NAMALWA (cell line): ENCODE data around the gene NLRC5.

ENCODE experiments used
- DNase-seq: peaks from one replicate; pipeline ENCODE4 v3.0.0-alpha.2; 2015; ENCODE audit warnings: low spot score

The NLRC5 gene, protein sequence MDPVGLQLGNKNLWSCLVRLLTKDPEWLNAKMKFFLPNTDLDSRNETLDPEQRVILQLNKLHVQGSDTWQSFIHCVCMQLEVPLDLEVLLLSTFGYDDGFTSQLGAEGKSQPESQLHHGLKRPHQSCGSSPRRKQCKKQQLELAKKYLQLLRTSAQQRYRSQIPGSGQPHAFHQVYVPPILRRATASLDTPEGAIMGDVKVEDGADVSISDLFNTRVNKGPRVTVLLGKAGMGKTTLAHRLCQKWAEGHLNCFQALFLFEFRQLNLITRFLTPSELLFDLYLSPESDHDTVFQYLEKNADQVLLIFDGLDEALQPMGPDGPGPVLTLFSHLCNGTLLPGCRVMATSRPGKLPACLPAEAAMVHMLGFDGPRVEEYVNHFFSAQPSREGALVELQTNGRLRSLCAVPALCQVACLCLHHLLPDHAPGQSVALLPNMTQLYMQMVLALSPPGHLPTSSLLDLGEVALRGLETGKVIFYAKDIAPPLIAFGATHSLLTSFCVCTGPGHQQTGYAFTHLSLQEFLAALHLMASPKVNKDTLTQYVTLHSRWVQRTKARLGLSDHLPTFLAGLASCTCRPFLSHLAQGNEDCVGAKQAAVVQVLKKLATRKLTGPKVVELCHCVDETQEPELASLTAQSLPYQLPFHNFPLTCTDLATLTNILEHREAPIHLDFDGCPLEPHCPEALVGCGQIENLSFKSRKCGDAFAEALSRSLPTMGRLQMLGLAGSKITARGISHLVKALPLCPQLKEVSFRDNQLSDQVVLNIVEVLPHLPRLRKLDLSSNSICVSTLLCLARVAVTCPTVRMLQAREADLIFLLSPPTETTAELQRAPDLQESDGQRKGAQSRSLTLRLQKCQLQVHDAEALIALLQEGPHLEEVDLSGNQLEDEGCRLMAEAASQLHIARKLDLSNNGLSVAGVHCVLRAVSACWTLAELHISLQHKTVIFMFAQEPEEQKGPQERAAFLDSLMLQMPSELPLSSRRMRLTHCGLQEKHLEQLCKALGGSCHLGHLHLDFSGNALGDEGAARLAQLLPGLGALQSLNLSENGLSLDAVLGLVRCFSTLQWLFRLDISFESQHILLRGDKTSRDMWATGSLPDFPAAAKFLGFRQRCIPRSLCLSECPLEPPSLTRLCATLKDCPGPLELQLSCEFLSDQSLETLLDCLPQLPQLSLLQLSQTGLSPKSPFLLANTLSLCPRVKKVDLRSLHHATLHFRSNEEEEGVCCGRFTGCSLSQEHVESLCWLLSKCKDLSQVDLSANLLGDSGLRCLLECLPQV (N-terminal part only)

DNA sequence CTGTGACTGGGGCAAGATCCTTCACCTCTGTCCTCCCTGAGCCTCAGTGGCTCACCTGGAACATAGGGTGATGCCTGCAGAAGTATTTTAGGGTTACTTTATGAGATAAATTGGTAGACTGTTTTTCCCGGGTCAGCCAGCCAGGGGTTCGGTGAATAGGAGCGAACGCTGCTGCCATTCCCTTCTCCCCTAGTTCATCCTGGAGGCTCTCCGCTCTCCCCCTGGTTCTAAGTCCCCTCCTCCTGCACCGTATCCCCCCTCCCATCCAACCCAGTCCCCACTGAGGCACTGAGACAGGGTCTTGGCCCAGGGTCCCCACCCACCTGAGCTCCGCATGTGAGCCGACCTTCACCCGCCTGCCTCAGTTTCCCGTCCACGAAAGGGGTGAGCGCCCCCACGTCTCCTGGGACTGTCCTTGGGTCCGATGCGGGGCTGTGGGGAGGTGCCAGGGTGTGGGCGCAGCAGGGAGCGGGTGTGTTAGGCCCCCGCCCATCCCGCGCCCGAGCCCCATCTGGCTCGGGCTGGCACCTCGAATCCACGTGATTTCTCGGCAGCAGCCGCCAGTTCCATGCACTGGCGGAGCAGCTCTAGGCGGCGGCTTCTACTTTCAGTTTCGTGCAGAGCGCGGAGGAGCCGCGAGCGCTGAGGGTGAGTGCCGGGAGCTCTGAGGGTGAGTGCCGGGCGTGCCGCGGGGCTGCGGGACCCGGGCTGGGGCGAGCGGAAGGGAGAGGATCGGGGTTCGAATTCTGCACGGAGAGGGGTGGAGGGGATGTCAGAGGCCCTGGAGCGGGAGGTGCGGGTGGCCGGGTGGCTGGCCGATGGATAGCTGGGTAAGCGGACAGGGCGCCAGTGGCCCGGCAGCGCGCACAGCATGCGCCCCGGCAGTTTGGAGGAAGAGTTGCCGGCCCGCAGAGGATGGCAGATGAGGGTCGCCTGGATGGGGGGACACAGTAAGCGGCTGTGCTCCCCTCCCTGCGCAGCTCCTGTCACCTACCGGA lies at the start of gene NLRC5:
NLRC5 (plus strand) TSS at position 610 of the 998 bp plus-strand sequence. CDS start 31,156 bp downstream, outside the sequence.
- DNase-seq = peak; percentile 95

DNA sequence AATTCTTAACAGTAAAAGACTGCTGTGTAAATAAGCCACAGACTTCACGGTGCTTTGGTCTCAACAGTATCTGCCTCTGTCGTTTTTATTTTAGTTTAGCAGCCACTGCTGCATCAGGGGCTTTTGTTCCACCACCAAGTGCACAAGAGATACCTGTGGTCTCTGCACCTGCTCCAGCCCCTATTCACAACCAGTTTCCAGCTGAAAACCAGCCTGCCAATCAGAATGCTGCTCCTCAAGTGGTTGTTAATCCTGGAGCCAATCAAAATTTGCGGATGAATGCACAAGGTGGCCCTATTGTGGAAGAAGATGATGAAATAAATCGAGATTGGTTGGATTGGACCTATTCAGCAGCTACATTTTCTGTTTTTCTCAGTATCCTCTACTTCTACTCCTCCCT lies 49.6 kb upstream of the NLRC5 start:
- DNase-seq = no peak

DNA sequence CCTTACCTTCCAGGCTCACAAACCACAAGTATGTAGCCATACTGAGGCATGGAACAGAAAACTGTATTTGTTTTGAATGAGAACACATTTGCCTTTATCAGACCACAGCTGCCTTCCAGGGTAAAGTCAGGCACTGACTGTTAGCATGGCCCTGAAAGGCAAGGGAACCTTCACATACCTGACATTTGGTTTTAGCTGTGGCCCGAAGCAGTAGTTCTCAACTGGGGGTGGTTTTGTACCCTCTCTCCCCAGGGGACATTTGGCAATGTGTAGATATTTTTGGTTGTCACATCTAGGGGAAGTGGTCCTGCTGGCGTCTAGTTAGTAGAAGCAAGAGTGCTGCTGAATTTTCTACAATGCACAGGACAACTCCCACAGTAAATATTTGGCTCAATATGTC lies 48.3 kb upstream of the NLRC5 start:
- DNase-seq = peak; percentile 58

DNA sequence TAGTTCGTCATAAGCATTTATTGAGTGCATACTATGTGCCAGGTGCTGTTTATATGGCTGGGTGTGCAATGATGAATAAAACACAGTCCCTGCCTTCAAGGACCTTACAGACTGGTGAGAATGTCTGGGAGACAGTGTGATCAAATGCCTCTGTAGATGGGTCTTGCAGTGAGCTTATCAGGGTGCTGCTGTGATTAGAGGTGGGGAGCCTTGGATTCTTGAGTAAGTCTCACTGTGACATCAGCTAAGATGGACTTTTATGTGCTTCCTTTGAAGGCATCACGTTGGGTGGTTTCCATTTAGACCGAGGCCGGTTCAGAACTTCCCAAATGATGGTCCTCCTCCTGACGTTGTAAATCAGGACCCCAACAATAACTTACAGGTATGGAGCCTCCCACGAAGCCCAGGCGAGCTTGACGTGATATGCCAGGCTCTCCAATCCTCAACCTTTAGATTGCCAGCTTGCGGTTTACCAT lies 47.5 kb upstream of the NLRC5 start:
- peak; percentile 43 for DNase-seq

DNA sequence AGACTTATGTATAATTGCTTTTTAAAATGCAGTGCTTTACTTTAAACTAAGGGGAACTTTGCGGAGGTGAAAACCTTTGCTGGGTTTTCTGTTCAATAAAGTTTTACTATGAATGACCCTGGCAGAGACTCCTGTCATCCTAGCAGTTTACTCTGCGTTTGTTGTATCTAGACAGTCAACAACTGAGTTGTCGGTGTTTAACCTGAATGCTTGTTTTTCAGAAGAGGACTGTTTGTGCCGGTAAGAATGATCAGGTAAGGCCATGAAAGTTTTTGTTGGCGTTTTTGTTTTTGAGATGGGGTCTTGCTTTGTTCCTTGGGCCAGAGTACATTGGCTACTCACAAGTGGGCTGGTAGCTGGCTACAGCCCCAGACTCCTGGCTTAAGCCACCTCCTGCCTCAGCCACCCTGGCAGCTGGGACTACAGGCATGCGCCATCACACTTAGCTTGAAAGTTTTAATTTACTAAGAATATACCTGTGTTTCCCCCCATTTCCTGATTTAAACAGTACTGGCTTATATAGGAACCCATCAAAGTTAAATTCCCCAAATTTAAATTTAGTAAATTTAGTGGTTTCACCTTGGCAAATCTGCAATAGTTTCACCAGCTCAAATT lies 45.5 kb upstream of the NLRC5 start:
- DNase-seq = no peak

DNA sequence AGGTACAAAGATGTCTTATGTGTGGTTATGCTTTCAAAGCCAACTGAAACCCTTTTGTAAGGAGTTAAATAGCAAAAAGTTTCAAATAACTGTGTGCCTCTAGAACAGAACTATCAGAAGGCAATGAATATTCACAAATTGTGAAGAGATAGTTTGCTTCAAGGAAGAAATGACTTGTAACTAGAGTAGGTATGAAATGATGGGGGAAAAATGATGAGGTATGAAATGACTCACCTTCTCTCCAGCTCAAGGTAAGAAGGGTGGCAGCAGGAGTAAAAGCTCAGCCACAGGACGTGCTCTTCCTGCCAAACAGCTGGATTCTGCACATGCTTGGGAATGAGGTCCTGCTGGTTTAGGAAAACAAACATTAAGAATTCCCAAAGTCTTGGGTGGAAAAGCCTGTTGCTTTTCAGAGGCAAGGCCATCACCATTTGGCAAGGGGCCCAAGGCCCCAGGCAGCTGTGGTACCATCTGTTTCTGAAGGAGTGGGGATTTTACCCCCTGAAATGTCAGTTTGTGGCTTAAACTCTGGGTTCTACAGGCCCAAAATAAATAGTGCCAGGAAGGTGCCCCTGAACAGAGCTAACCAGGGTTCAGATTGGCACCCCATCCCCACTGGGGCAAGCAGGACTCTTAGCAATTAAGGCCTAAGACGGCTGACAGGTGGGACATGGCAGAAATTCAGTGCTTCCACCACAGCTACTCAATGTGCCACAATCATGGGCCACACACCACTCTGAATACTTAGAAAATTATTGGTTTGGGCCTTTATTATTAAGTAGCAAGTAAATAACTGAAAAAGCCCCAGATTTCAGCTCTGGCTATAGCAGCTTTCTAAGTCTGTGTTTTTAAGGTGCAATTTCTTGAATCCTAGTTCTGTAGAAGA lies 44.2 kb upstream of the NLRC5 start:
- DNase-seq = peak; percentile 42

DNA sequence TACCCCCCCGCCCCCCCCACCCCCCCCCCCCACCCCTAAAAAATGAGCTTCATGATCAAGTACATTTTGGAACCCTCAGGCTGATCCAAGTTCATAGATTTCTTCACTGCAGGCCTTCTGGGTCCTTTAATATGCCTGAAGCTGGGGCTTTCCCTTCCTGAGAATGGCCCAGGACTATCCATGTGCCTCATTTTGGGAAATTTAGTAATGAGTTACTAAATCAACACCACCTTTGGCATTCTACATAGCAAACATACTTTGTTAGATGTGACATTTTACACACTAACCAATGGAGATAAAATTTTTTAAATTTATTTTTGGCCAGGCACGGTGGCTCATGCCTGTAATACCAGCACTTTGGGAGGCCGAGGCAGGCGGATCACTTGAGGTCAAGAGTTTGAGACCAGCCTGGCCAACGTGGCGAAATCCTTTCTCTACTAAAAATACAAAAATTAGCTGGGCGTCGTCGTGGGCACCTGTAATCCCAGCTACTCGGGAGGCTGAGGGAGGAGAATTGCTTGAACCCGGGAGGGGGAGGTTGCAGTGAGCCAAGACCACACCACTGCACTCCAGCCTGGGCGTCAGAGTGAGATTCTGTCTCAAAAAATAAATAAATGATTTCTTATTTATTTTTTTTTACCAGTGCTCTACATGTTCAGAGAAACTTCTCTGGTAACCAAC lies 43.4 kb upstream of the NLRC5 start:
- no peak for DNase-seq

DNA sequence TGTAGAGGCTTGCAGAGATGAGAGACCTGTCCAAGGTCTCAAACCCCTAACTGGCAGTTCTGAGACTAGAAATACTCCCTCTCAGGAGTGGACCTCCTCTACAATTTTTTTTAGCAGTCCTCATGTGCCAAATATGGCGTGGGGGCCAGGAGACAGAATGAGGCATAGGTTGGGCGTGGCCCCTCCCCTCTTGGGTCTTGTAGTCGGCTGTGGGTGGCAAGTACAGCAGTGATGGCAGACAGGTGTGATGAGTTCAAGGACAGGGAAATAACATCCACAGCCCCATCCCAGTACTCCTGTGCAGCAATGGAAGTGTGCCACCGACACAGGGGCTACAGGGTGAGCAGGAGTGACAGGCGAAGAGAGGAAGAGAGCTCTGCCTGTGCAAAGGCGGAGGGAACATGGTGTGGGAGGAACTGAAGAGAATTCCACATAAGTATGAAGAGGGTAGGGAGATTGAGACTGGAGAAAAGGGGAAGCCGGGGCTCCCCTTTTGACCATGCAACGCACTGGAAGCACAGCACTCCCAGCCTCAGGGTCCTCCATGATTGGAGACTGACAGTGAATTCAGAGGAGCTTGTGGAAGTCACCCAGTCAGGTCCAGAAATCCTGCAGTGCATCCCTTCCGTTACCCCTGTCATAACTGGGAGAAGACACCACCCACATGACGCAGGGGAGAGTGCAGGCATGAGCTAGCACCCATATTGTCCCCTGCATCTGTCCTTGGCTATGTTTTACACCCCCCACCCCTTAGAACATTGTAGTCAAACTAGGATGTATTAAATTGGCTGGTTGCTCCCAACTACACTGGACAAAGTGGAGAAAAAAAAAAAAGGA lies 42.4 kb upstream of the NLRC5 start:
- peak; percentile 46 for DNase-seq

DNA sequence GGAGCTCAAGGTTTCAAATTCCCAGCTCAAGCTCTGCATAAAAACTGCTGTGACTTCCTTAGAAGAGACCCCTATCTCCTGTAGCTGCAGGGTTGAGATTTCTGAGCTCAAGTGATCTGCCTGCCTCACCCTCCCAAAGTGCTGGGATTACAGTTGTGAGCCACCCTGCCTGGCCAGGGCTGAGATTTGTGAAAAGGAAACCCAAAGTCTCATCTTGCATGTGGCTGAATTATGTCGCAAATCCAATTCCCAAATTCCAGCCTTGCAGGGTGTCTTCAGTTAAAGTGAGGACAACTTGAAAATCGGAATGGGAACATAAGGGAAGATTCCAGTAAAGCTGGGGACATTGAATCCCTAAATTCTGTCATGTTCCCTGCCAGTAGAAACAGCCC lies 41.8 kb upstream of the NLRC5 start:
- no peak for DNase-seq

DNA sequence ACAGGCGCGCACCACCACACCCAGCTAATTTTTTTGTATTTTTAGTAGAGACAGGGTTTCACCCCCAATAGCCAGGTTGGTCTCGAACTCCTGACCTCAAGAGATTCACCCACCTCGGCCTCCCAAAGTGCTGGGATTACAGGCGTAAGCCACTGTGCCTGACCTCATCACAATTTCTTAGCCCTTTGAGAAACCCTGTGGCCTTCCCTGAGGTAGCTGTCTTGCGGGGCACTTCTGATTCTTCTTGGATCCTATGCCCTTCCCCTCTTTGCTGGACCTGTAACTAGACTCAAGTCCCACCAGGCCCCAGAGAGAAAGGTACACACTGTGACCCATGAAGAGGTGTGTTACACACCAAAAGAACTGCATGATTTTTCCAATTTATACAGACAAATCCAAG lies 41.1 kb upstream of the NLRC5 start:
- DNase-seq = no peak

DNA sequence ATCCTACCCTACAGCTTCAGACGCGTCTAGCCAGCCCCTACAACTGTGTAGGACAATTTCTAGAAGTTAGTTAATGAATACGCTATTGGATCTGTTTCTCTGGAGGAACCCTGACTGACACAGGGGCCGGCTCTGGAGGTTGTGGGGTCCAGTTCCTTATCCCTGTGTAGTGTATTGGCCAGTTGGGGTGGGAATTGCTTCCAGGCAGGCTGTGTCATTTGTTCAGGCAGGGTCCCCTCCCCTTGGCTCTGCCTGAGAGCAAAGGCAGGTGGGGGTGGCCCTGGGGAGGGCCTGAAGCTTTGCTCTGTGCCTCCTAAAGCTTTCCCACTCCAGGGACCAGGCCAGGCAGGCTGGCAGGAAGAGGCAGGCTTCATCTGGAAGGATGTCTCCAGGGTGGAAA lies 39.3 kb upstream of the NLRC5 start:
- DNase-seq = no peak

DNA sequence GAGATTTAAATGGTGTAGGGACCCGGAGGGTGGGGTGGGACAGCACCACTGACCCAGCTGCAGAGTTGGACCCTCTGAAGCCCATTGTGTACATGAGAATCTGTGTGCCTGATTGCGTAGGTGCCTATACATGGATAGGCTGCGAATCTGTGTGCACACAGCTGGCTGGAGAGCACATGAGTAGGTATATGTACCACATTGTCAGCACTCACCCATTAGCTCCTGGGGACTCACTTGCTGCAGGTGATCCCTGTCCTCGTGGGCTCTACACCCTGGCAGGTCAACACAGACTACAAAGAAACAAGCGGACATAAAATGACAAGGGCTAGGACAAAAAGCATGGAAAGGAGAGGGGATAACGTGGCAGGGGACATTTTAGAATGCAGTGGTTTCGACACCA lies 38.9 kb upstream of the NLRC5 start:
- no peak for DNase-seq

DNA sequence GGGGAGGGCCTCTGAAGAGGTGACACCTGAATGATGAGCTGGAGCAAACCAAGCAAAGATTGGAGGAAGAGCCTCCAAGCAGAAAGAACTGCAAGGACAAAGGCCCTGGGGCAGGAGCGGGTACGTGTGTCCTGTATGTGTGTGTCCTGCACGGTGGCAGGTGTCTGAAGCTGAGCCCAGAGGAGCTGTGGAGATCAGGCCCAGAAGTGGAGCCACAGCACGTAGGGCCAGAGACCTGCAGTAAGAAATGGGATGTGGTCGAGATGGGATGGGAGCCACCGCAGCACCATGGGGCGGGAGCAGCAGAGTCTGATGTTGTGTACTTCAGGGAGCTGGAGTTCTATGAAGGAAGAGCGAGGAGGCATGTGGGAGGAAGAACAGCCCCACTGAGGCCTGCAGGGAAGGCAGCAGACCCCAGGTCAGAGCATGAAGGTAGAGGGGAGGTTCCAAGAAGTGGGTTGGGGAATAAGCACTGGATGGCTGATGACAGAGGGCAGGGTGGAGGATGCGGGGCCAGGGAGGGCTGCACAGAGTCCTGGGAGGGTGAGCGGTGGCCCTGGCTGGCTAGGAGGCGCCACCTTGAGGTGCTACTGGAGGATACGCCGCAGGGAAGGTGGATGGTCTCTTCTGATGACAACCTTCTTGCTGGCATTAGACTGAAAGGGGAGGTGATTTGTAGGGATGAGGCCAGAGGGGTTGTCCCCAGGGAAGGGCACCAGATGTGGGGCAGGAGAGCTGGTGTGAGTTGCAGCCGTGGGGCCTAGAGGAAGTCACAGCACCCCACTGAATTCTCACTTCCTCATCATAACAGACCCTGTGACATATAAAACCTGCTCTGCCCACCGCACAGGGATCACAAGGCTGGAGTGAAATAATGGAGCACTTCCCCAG lies 38.2 kb upstream of the NLRC5 start:
- peak; percentile 92 for DNase-seq

DNA sequence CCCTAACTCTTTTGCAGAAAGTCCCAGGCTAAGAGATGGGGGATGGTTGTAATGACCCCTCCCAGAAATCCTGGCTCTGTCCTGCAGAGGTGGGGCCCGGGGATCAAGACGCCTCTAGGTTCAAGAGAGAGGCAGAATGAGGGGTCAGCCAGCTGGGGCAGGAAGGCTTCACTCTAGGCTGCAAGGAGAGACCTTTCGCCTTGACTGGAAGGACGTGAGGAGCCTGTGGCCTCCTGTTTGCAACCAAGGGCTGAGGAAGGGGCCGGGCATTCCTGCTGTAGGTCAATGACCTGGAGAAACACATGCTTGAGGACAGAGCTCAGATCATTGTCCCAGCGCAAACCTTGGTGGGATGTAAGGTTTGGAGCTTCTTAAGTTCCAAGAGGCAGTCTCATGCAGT lies 36.4 kb upstream of the NLRC5 start:
- DNase-seq = no peak

DNA sequence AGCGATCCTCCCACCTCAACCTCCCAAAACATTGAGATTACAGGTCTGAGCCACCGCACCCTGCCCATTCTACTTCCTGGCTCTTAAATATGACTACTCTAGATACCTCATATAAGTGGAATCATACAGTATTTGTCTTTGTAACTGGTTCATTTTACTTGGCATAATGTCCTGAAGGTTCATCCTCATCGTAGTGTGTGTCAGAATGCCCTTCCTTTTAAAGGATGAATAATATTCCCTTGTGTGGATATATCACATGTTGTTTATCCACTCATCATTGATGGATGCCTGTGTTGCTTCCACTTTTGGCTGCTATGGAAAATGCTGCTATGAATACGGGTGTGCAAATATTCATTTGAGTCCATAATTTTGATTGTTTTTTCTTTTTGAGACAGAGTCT lies 33.3 kb upstream of the NLRC5 start:
- no peak for DNase-seq

DNA sequence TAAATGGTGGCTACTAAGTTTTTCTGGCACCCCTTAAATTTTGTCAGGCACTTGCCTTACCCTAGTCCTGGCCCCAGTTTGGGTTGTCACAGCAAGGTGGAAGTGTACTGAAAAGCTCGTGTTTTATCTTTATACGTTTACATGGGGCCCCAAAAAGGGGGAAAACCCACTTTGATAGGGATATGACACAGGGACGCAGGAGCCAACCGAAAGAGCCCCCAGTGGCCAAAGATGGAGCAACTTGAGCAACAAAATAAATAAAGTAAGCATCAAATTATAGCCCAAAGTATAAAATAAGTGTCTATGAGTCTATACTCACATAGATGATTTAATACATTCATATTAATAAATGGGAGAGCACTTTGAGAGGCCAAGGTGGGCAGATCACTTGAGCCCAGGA lies 32.6 kb upstream of the NLRC5 start:
- DNase-seq = peak; percentile 35
